GM18507 (cell line): ENCODE data around the gene RTL5.
"Not testable (repeated sequence)": the region's sequence is repeated elsewhere in the genome, so short reads cannot be mapped to it uniquely, and the experiment has no call there.

Experiments
- DNase-seq: peaks from one replicate; pipeline ENCODE4 v3.0.0; 2011; ENCODE audit warnings: low read depth; ENCODE audit not compliant: insufficient read length; ENCODE audit errors: extremely low spot score
- FAIRE-seq: peaks from 2 replicates; lab custom pipeline; 2011; peaks lifted over from hg19 to GRCh38; lab: Jason Lieb, UNC

Gene RTL5

GRCh38 chrX:72131317-72132294, at the start of gene RTL5:
Gene RTL5 (minus strand): TSS chrX:72131915.
- no peak for FAIRE-seq
- DNase-seq = no peak

- no peak for FAIRE-seq
These were observed 48.8 kb upstream of the RTL5 start for GRCh38 chrX:72180539-72180938.

GRCh38 chrX:72176981-72177380, 45.3 kb upstream of the RTL5 start:
- no peak for FAIRE-seq
- no peak for DNase-seq

More at GRCh38 chrX:72180539-72180938, 48.8 kb upstream of the RTL5 start:
- no peak for DNase-seq

- not testable (repeated sequence) for DNase-seq
These were observed 44.6 kb upstream of the RTL5 start for GRCh38 chrX:72176289-72176688.

GRCh38 chrX:72169008-72169728, 37.5 kb upstream of the RTL5 start:
- FAIRE-seq (peak; percentile 42), DNase-seq (no peak)

More at GRCh38 chrX:72176289-72176688, 44.6 kb upstream of the RTL5 start:
- not testable (repeated sequence) for FAIRE-seq

GRCh38 chrX:72165551-72165950, 33.8 kb upstream of the RTL5 start:
- DNase-seq = no peak
- FAIRE-seq = no peak

- no peak for DNase-seq
- no peak for FAIRE-seq
These were observed 28.1 kb upstream of the RTL5 start for GRCh38 chrX:72159769-72160168.

- DNase-seq (no peak), FAIRE-seq (no peak)
These were observed 27.1 kb upstream of the RTL5 start for GRCh38 chrX:72158773-72159172.

- peak; percentile 54 for FAIRE-seq
- DNase-seq = no peak
These were observed 14.8 kb upstream of the RTL5 start for GRCh38 chrX:72146527-72146926.

- FAIRE-seq = no peak
- DNase-seq = no peak
These were observed 13.5 kb upstream of the RTL5 start for GRCh38 chrX:72145181-72145580.

- no peak for DNase-seq
These were observed 11.8 kb upstream of the RTL5 start for GRCh38 chrX:72143609-72143907.

GRCh38 chrX:72142794-72143608, 11.3 kb upstream of the RTL5 start:
- FAIRE-seq (no peak), DNase-seq (no peak)

More at GRCh38 chrX:72143609-72143907, 11.8 kb upstream of the RTL5 start:
- FAIRE-seq = no peak

- peak; percentile 66 for FAIRE-seq
These were observed 10.5 kb upstream of the RTL5 start for GRCh38 chrX:72142094-72142793.

GRCh38 chrX:72141372-72142004, 9.8 kb upstream of the RTL5 start:
- FAIRE-seq = peak; percentile 73
- DNase-seq = no peak

More at GRCh38 chrX:72142094-72142793, 10.5 kb upstream of the RTL5 start:
- DNase-seq = no peak

- FAIRE-seq (no peak), DNase-seq (no peak)
These were observed 7.8 kb upstream of the RTL5 start for GRCh38 chrX:72139538-72139937.

- no peak for DNase-seq
- FAIRE-seq = no peak
These were observed 6.3 kb upstream of the RTL5 start for GRCh38 chrX:72137846-72138495.

- no peak for DNase-seq
- no peak for FAIRE-seq
These were observed 2.3 kb upstream of the RTL5 start for GRCh38 chrX:72133851-72134546.

- FAIRE-seq (no peak), DNase-seq (no peak)
These were observed 741 bp upstream of the RTL5 start for GRCh38 chrX:72132456-72132855.
